ENCODE results near the gene CYP26C1. TPM values are rescaled to one million over a fixed set of nuclear protein-coding genes. Genes with fewer than 3 reads are reported as not detected.
"Not testable (repeated sequence)": the region's sequence is repeated elsewhere in the genome, so short reads cannot be mapped to it uniquely, and the experiment has no call there.

CYP26C1 gene
- total and polyA plus RNA-seq, 4 experiments from 2014 or later = 0.08 to 0.22 (median 0.20) TPM; not detected in 1

- Mint-ChIP-seq H3K27me3 (no peaks in the 10 kb centered on the region), H3K27ac (no peak overlapping the region), H3K4me1 (no peaks in the 10 kb centered on the region), H3K9me3 (peaks cover 0 to 6% (median 1%) of the 10 kb centered on the region in 8 donors), H3K4me3 (no peak overlapping the region), H3K36me3 (no peaks in the 10 kb centered on the region)
- H3K9me3 ChIP-seq (ENCODE audit: control insufficient read depth in 1 of 2, low read length in 2 of 2) = no peaks in the 10 kb centered on the region
- DNase-seq = no peak
- H3K27me3 ChIP-seq (ENCODE audit: insufficient read depth, low read length) = no peaks in the 10 kb centered on the region
- intact Hi-C loops (cut with micrococcal nuclease) = no loop called here
- no peak overlapping the region for H3K27ac ChIP-seq (ENCODE audit: low read depth, low read length)
- no peak overlapping the region for H3K4me3 ChIP-seq (ENCODE audit: low read length in 2 of 2)
- POLR2A ChIA-PET (ENCODE audit: partially characterized antibody) = no interaction called here
- no peaks in the 10 kb centered on the region for H3K4me1 ChIP-seq (ENCODE audit: insufficient read depth, low read length)
- CTCF ChIA-PET (ENCODE audit: partially characterized antibody) = no interaction called here
- H3K36me3 ChIP-seq (ENCODE audit: insufficient read depth, low read length) = no peaks in the 10 kb centered on the region
Measured at GRCh38 chr10:93098816-93099215, 38.2 kb downstream of the CYP26C1 start.

GRCh38 chr10:93099670-93100069 is 39.1 kb downstream of the CYP26C1 start:
- Histone ChIP-seq H3K4me3 (ENCODE audit: low read length in 2 of 2) (no peak overlapping the region), H3K27ac (ENCODE audit: low read depth, low read length) (no peak overlapping the region), H3K27me3 (ENCODE audit: insufficient read depth, low read length) (no peaks in the 10 kb centered on the region), H3K36me3 (ENCODE audit: insufficient read depth, low read length) (no peaks in the 10 kb centered on the region), H3K9me3 (ENCODE audit: control insufficient read depth in 1 of 2, low read length in 2 of 2) (no peaks in the 10 kb centered on the region), H3K4me1 (ENCODE audit: insufficient read depth, low read length) (no peaks in the 10 kb centered on the region)
- Mint-ChIP-seq H3K4me3 (no peak overlapping the region), H3K9me3 (peaks cover 0 to 11% (median 2%) of the 10 kb centered on the region in 8 donors), H3K27ac (no peak overlapping the region), H3K36me3 (no peaks in the 10 kb centered on the region), H3K4me1 (no peaks in the 10 kb centered on the region), H3K27me3 (no peaks in the 10 kb centered on the region)
- intact Hi-C loops (cut with micrococcal nuclease) = no loop called here
- ChIA-PET CTCF (ENCODE audit: partially characterized antibody) (no interaction called here), POLR2A (ENCODE audit: partially characterized antibody) (no interaction called here)
- no peak for DNase-seq

GRCh38 chr10:93101148-93101547 is 40.5 kb downstream of the CYP26C1 start:
- POLR2A ChIA-PET (ENCODE audit: partially characterized antibody); H3K4me3 ChIP-seq (ENCODE audit: low read length in 2 of 2); H3K27me3 ChIP-seq (ENCODE audit: insufficient read depth, low read length); H3K4me3 Mint-ChIP-seq; intact Hi-C loops (cut with micrococcal nuclease); H3K4me1 Mint-ChIP-seq; H3K36me3 Mint-ChIP-seq; DNase-seq; H3K27me3 Mint-ChIP-seq; H3K27ac Mint-ChIP-seq; H3K36me3 ChIP-seq (ENCODE audit: insufficient read depth, low read length); H3K4me1 ChIP-seq (ENCODE audit: insufficient read depth, low read length); H3K9me3 ChIP-seq (ENCODE audit: control insufficient read depth in 1 of 2, low read length in 2 of 2); H3K27ac ChIP-seq (ENCODE audit: low read depth, low read length): not testable (repeated sequence)
- peaks cover 0 to 11% (median 2%) of the 10 kb centered on the region in 8 donors for H3K9me3 Mint-ChIP-seq
- CTCF ChIA-PET (ENCODE audit: partially characterized antibody) = interaction anchor here (1.8 kb wide), 1 partner anchor 15 kb away, joined by 4 read pairs; no protein-coding TSS in a partner anchor

GRCh38 chr10:93103953-93104352 is 43.4 kb downstream of the CYP26C1 start:
- Mint-ChIP-seq H3K27ac (no peak overlapping the region), H3K9me3 (peaks cover 0 to 11% (median 2%) of the 10 kb centered on the region in 8 donors), H3K27me3 (no peaks in the 10 kb centered on the region), H3K4me3 (no peak overlapping the region), H3K36me3 (no peaks in the 10 kb centered on the region), H3K4me1 (no peaks in the 10 kb centered on the region)
- Histone ChIP-seq H3K4me1 (ENCODE audit: insufficient read depth, low read length) (no peaks in the 10 kb centered on the region), H3K27me3 (ENCODE audit: insufficient read depth, low read length) (no peaks in the 10 kb centered on the region), H3K4me3 (ENCODE audit: low read length in 2 of 2) (no peak overlapping the region), H3K9me3 (ENCODE audit: control insufficient read depth in 1 of 2, low read length in 2 of 2) (no peaks in the 10 kb centered on the region), H3K27ac (ENCODE audit: low read depth, low read length) (no peak overlapping the region), H3K36me3 (ENCODE audit: insufficient read depth, low read length) (no peaks in the 10 kb centered on the region)
- intact Hi-C loops (cut with micrococcal nuclease) = no loop called here
- no peak for DNase-seq
- ChIA-PET CTCF (ENCODE audit: partially characterized antibody) (interaction anchor here (3.3 kb wide), 1 partner anchor 12 kb away, joined by 15 read pairs; no protein-coding TSS in a partner anchor), POLR2A (ENCODE audit: partially characterized antibody) (no interaction called here)

- no peak for DNase-seq
- intact Hi-C loops (cut with micrococcal nuclease) = no loop called here
- H3K4me3 ChIP-seq (ENCODE audit: low read length in 2 of 2) = no peak overlapping the region
- no peaks in the 10 kb centered on the region for H3K9me3 ChIP-seq (ENCODE audit: control insufficient read depth in 1 of 2, low read length in 2 of 2)
- Mint-ChIP-seq H3K27me3 (peaks cover 0 to 6% of the 10 kb centered on the region in 2 donors), H3K9me3 (peaks cover 0 to 11% (median 2%) of the 10 kb centered on the region in 8 donors), H3K36me3 (no peaks in the 10 kb centered on the region), H3K4me3 (no peak overlapping the region), H3K4me1 (no peaks in the 10 kb centered on the region), H3K27ac (peak overlapping the region in 1 of 7 donors; percentile 64)
- H3K36me3 ChIP-seq (ENCODE audit: insufficient read depth, low read length) = no peaks in the 10 kb centered on the region
- ChIA-PET CTCF (ENCODE audit: partially characterized antibody) (interaction anchor here (0.8 to 3.3 kb wide), 2 partner anchors 9 to 405 kb away, joined by 5 to 15 read pairs; no protein-coding TSS in a partner anchor), POLR2A (ENCODE audit: partially characterized antibody) (interaction anchor here (0.8 kb wide), 1 partner anchor 10 kb away, joined by 3 read pairs; no protein-coding TSS in a partner anchor)
- H3K27ac ChIP-seq (ENCODE audit: low read depth, low read length) = no peak overlapping the region
- no peaks in the 10 kb centered on the region for H3K27me3 ChIP-seq (ENCODE audit: insufficient read depth, low read length)
- no peaks in the 10 kb centered on the region for H3K4me1 ChIP-seq (ENCODE audit: insufficient read depth, low read length)
Measured at GRCh38 chr10:93106631-93107072, 46.1 kb downstream of the CYP26C1 start.

GRCh38 chr10:93110472-93111146 is 50.0 kb downstream of the CYP26C1 start:
- CTCF ChIA-PET (ENCODE audit: partially characterized antibody) = interaction anchor here (1.0 to 1.6 kb wide), 3 partner anchors 74 to 242 kb away, joined by 3 to 4 read pairs (median 3); no protein-coding TSS in a partner anchor
- H3K27me3 ChIP-seq (ENCODE audit: insufficient read depth, low read length) = no peaks in the 10 kb centered on the region
- no peak overlapping the region for H3K27ac ChIP-seq (ENCODE audit: low read depth, low read length)
- Mint-ChIP-seq H3K27me3 (peaks cover 0 to 12% of the 10 kb centered on the region in 2 donors), H3K27ac (no peak overlapping the region), H3K4me1 (peaks cover 4 to 11% (median 6%) of the 10 kb centered on the region in 4 donors), H3K4me3 (no peak overlapping the region), H3K36me3 (no peaks in the 10 kb centered on the region), H3K9me3 (no peaks in the 10 kb centered on the region)
- POLR2A ChIA-PET (ENCODE audit: partially characterized antibody) = no interaction called here
- H3K36me3 ChIP-seq (ENCODE audit: insufficient read depth, low read length) = no peaks in the 10 kb centered on the region
- no peaks in the 10 kb centered on the region for H3K9me3 ChIP-seq (ENCODE audit: control insufficient read depth in 1 of 2, low read length in 2 of 2)
- no peak for DNase-seq
- intact Hi-C loops (cut with micrococcal nuclease) = no loop called here
- H3K4me1 ChIP-seq (ENCODE audit: insufficient read depth, low read length) = peaks cover 6% of the 10 kb centered on the region
- H3K4me3 ChIP-seq (ENCODE audit: low read length in 2 of 2) = no peak overlapping the region

GRCh38 chr10:93113042-93113441 is 52.4 kb downstream of the CYP26C1 start:
- Histone ChIP-seq H3K27me3 (ENCODE audit: insufficient read depth, low read length) (no peaks in the 10 kb centered on the region), H3K36me3 (ENCODE audit: insufficient read depth, low read length) (no peaks in the 10 kb centered on the region), H3K4me3 (ENCODE audit: low read length in 2 of 2) (no peak overlapping the region), H3K4me1 (ENCODE audit: insufficient read depth, low read length) (peaks cover 14% of the 10 kb centered on the region), H3K9me3 (ENCODE audit: control insufficient read depth in 1 of 2, low read length in 2 of 2) (no peaks in the 10 kb centered on the region), H3K27ac (ENCODE audit: low read depth, low read length) (no peak overlapping the region)
- intact Hi-C loops (cut with micrococcal nuclease) = no loop called here
- no peak for DNase-seq
- POLR2A ChIA-PET (ENCODE audit: partially characterized antibody) = no interaction called here
- Mint-ChIP-seq H3K4me3 (peak overlapping the region in 1 of 8 donors; percentile 21), H3K9me3 (no peaks in the 10 kb centered on the region), H3K36me3 (no peaks in the 10 kb centered on the region), H3K27me3 (peaks cover 0 to 12% of the 10 kb centered on the region in 2 donors), H3K4me1 (peaks cover 11 to 21% (median 14%) of the 10 kb centered on the region in 4 donors), H3K27ac (peak overlapping the region in 1 of 7 donors; percentile 52)
- CTCF ChIA-PET (ENCODE audit: partially characterized antibody) = interaction anchor here (0.8 kb wide), 1 partner anchor 11 kb away, joined by 3 read pairs; no protein-coding TSS in a partner anchor
